ENCODE measurements around the gene PTPRN2. TPM values are rescaled to one million over a fixed set of nuclear protein-coding genes. Genes with fewer than 3 reads are reported as not detected.

PTPRN2 gene
- polyA plus RNA-seq, 4 donors: 1.6 to 11.7 (median 4.0) TPM

GRCh38 chr7:157805713-157806112 is 781.9 kb downstream of the PTPRN2 start:
- no peaks in the 10 kb centered on the region for H3K36me3 ChIP-seq (ENCODE audit: control insufficient read depth in 3 of 3, insufficient read depth in 2 of 3, low read depth in 1 of 3, low read length in 3 of 3)
- H3K4me3 ChIP-seq (ENCODE audit: low read depth in 1 of 3, low read length in 3 of 3): no peak overlapping the region
- H3K4me1 ChIP-seq (ENCODE audit: control insufficient read depth in 3 of 3, insufficient read depth in 2 of 3, low read depth in 1 of 3, low read length in 2 of 3): no peaks in the 10 kb centered on the region
- peaks cover 1 to 26% of the 10 kb centered on the region in 2 donors for H3K9me3 ChIP-seq (ENCODE audit: control insufficient read depth in 2 of 2, insufficient read depth in 1 of 2, low read depth in 1 of 2, low read length in 1 of 2)
- 69 to 79% (median 72%) methylated on average over 6 of the region's 6 CpGs for WGBS, 3 donors
- DNase-seq (no peak), FAIRE-seq (no peak)
- H3K27me3 ChIP-seq (ENCODE audit: control insufficient read depth in 3 of 3, insufficient read depth in 3 of 3, low read length in 3 of 3): no peaks in the 10 kb centered on the region
- no peak overlapping the region for H3K27ac ChIP-seq (ENCODE audit: low read depth in 1 of 3, low read length in 2 of 3)

GRCh38 chr7:157803906-157804305 is 783.7 kb downstream of the PTPRN2 start:
- H3K27me3 ChIP-seq (ENCODE audit: control insufficient read depth in 3 of 3, insufficient read depth in 3 of 3, low read length in 3 of 3): no peaks in the 10 kb centered on the region
- 92 to 95% (median 94%) methylated on average over 5 of the region's 5 CpGs for WGBS, 3 donors
- H3K4me1 ChIP-seq (ENCODE audit: control insufficient read depth in 3 of 3, insufficient read depth in 2 of 3, low read depth in 1 of 3, low read length in 2 of 3): no peaks in the 10 kb centered on the region
- H3K27ac ChIP-seq (ENCODE audit: low read depth in 1 of 3, low read length in 2 of 3): no peak overlapping the region
- FAIRE-seq (no peak), DNase-seq (no peak)
- H3K36me3 ChIP-seq (ENCODE audit: control insufficient read depth in 3 of 3, insufficient read depth in 2 of 3, low read depth in 1 of 3, low read length in 3 of 3): no peaks in the 10 kb centered on the region
- H3K4me3 ChIP-seq (ENCODE audit: low read depth in 1 of 3, low read length in 3 of 3): no peak overlapping the region
- H3K9me3 ChIP-seq (ENCODE audit: control insufficient read depth in 2 of 2, insufficient read depth in 1 of 2, low read depth in 1 of 2, low read length in 1 of 2): peaks cover 1 to 14% of the 10 kb centered on the region in 2 donors

GRCh38 chr7:157801971-157802675 is 785.5 kb downstream of the PTPRN2 start:
- H3K27ac ChIP-seq (ENCODE audit: low read depth in 1 of 3, low read length in 2 of 3): no peak overlapping the region
- DNase-seq (no peak), FAIRE-seq (no peak)
- peaks cover 0 to 3% of the 10 kb centered on the region in 2 donors for H3K9me3 ChIP-seq (ENCODE audit: control insufficient read depth in 2 of 2, insufficient read depth in 1 of 2, low read depth in 1 of 2, low read length in 1 of 2)
- H3K27me3 ChIP-seq (ENCODE audit: control insufficient read depth in 3 of 3, insufficient read depth in 3 of 3, low read length in 3 of 3): no peaks in the 10 kb centered on the region
- H3K4me3 ChIP-seq (ENCODE audit: low read depth in 1 of 3, low read length in 3 of 3): no peak overlapping the region
- H3K36me3 ChIP-seq (ENCODE audit: control insufficient read depth in 3 of 3, insufficient read depth in 2 of 3, low read depth in 1 of 3, low read length in 3 of 3): no peaks in the 10 kb centered on the region
- no peaks in the 10 kb centered on the region for H3K4me1 ChIP-seq (ENCODE audit: control insufficient read depth in 3 of 3, insufficient read depth in 2 of 3, low read depth in 1 of 3, low read length in 2 of 3)
- WGBS, 3 donors: 93 to 95% (median 95%) methylated on average over 42 of the region's 42 CpGs

GRCh38 chr7:157801113-157801512 is 786.5 kb downstream of the PTPRN2 start:
- H3K4me1 ChIP-seq (ENCODE audit: control insufficient read depth in 3 of 3, insufficient read depth in 2 of 3, low read depth in 1 of 3, low read length in 2 of 3): no peaks in the 10 kb centered on the region
- FAIRE-seq (no peak), DNase-seq (no peak)
- H3K27me3 ChIP-seq (ENCODE audit: control insufficient read depth in 3 of 3, insufficient read depth in 3 of 3, low read length in 3 of 3): no peaks in the 10 kb centered on the region
- peaks cover 0 to 3% of the 10 kb centered on the region in 2 donors for H3K9me3 ChIP-seq (ENCODE audit: control insufficient read depth in 2 of 2, insufficient read depth in 1 of 2, low read depth in 1 of 2, low read length in 1 of 2)
- H3K4me3 ChIP-seq (ENCODE audit: low read depth in 1 of 3, low read length in 3 of 3): no peak overlapping the region
- no peak overlapping the region for H3K27ac ChIP-seq (ENCODE audit: low read depth in 1 of 3, low read length in 2 of 3)
- 86 to 95% (median 93%) methylated on average over 21 of the region's 21 CpGs for WGBS, 3 donors
- H3K36me3 ChIP-seq (ENCODE audit: control insufficient read depth in 3 of 3, insufficient read depth in 2 of 3, low read depth in 1 of 3, low read length in 3 of 3): no peaks in the 10 kb centered on the region

GRCh38 chr7:157800281-157800680 is 787.3 kb downstream of the PTPRN2 start:
- H3K27me3 ChIP-seq (ENCODE audit: control insufficient read depth in 3 of 3, insufficient read depth in 3 of 3, low read length in 3 of 3): no peaks in the 10 kb centered on the region
- WGBS, 3 donors: 91 to 92% (median 92%) methylated on average over 15 of the region's 15 CpGs
- H3K27ac ChIP-seq (ENCODE audit: low read depth in 1 of 3, low read length in 2 of 3): no peak overlapping the region
- no peaks in the 10 kb centered on the region for H3K36me3 ChIP-seq (ENCODE audit: control insufficient read depth in 3 of 3, insufficient read depth in 2 of 3, low read depth in 1 of 3, low read length in 3 of 3)
- H3K9me3 ChIP-seq (ENCODE audit: control insufficient read depth in 2 of 2, insufficient read depth in 1 of 2, low read depth in 1 of 2, low read length in 1 of 2): peaks cover 0 to 3% of the 10 kb centered on the region in 2 donors
- H3K4me1 ChIP-seq (ENCODE audit: control insufficient read depth in 3 of 3, insufficient read depth in 2 of 3, low read depth in 1 of 3, low read length in 2 of 3): no peaks in the 10 kb centered on the region
- FAIRE-seq: no peak
- no peak for DNase-seq
- no peak overlapping the region for H3K4me3 ChIP-seq (ENCODE audit: low read depth in 1 of 3, low read length in 3 of 3)

- H3K27ac ChIP-seq (ENCODE audit: low read depth in 1 of 3, low read length in 2 of 3): no peak overlapping the region
- no peak for FAIRE-seq
- WGBS, 3 donors: 84 to 87% (median 85%) methylated on average over 15 to 19 of the region's 19 CpGs
- H3K4me1 ChIP-seq (ENCODE audit: control insufficient read depth in 3 of 3, insufficient read depth in 2 of 3, low read depth in 1 of 3, low read length in 2 of 3): no peaks in the 10 kb centered on the region
- peaks cover 0 to 3% of the 10 kb centered on the region in 2 donors for H3K9me3 ChIP-seq (ENCODE audit: control insufficient read depth in 2 of 2, insufficient read depth in 1 of 2, low read depth in 1 of 2, low read length in 1 of 2)
- no peaks in the 10 kb centered on the region for H3K36me3 ChIP-seq (ENCODE audit: control insufficient read depth in 3 of 3, insufficient read depth in 2 of 3, low read depth in 1 of 3, low read length in 3 of 3)
- no peaks in the 10 kb centered on the region for H3K27me3 ChIP-seq (ENCODE audit: control insufficient read depth in 3 of 3, insufficient read depth in 3 of 3, low read length in 3 of 3)
- DNase-seq: no peak
- H3K4me3 ChIP-seq (ENCODE audit: low read depth in 1 of 3, low read length in 3 of 3): no peak overlapping the region
Measured at GRCh38 chr7:157799076-157799685, 788.4 kb downstream of the PTPRN2 start.

- Histone ChIP-seq H3K36me3 (ENCODE audit: control insufficient read depth in 3 of 3, insufficient read depth in 2 of 3, low read depth in 1 of 3, low read length in 3 of 3) (no peaks in the 10 kb centered on the region), H3K9me3 (ENCODE audit: control insufficient read depth in 2 of 2, insufficient read depth in 1 of 2, low read depth in 1 of 2, low read length in 1 of 2) (peaks cover 0 to 3% of the 10 kb centered on the region in 2 donors), H3K27me3 (ENCODE audit: control insufficient read depth in 3 of 3, insufficient read depth in 3 of 3, low read length in 3 of 3) (no peaks in the 10 kb centered on the region), H3K4me3 (ENCODE audit: low read depth in 1 of 3, low read length in 3 of 3) (no peak overlapping the region), H3K4me1 (ENCODE audit: control insufficient read depth in 3 of 3, insufficient read depth in 2 of 3, low read depth in 1 of 3, low read length in 2 of 3) (no peaks in the 10 kb centered on the region), H3K27ac (ENCODE audit: low read depth in 1 of 3, low read length in 2 of 3) (no peak overlapping the region)
- 79 to 80% (median 79%) methylated on average over 12 of the region's 12 CpGs for WGBS, 3 donors
- DNase-seq (no peak), FAIRE-seq (no peak)
Measured at GRCh38 chr7:157797361-157797760, 790.3 kb downstream of the PTPRN2 start.

- no peak for FAIRE-seq
- Histone ChIP-seq H3K36me3 (ENCODE audit: control insufficient read depth in 3 of 3, insufficient read depth in 2 of 3, low read depth in 1 of 3, low read length in 3 of 3) (no peaks in the 10 kb centered on the region), H3K27ac (ENCODE audit: low read depth in 1 of 3, low read length in 2 of 3) (no peak overlapping the region), H3K9me3 (ENCODE audit: control insufficient read depth in 2 of 2, insufficient read depth in 1 of 2, low read depth in 1 of 2, low read length in 1 of 2) (peaks cover 0 to 2% of the 10 kb centered on the region in 2 donors), H3K4me3 (ENCODE audit: low read depth in 1 of 3, low read length in 3 of 3) (no peak overlapping the region), H3K27me3 (ENCODE audit: control insufficient read depth in 3 of 3, insufficient read depth in 3 of 3, low read length in 3 of 3) (no peaks in the 10 kb centered on the region), H3K4me1 (ENCODE audit: control insufficient read depth in 3 of 3, insufficient read depth in 2 of 3, low read depth in 1 of 3, low read length in 2 of 3) (no peaks in the 10 kb centered on the region)
- WGBS, 3 donors: 88 to 94% (median 91%) methylated on average over 19 of the region's 19 CpGs
- DNase-seq: no peak
Measured at GRCh38 chr7:157796846-157797245, 790.8 kb downstream of the PTPRN2 start.
